Activated CD4-positive, alpha-beta memory T cell treated with anti-CD3 and anti-CD28 coated beads, Interleukin-2, amount 10 ng/mL, durations not matched to agents 7 days and 5 days (primary cell): Measurements from ENCODE around the gene EYA2. TPM values are rescaled to one million over a fixed set of nuclear protein-coding genes. Genes with fewer than 3 reads are reported as not detected.
"Not testable (repeated sequence)": the region's sequence is repeated elsewhere in the genome, so short reads cannot be mapped to it uniquely, and the experiment has no call there.

Source experiments
- CTCF ChIA-PET: fragments of 350-600 bp; sonication (Branson Sonifier 250); formaldehyde crosslinking; loops from one replicate; lab custom pipeline; 2021; ENCODE audit warnings: antibody characterized with exemption, inconsistent platforms; lab: Charles Lee
- POLR2A ChIA-PET: fragments of 350-600 bp; sonication (Branson Sonifier 250); formaldehyde crosslinking; loops from one replicate; lab custom pipeline; 2021; ENCODE audit warnings: antibody characterized with exemption; lab: Charles Lee
- DNase-seq: peaks from one replicate; pipeline ENCODE4 v3.0.0-alpha.2; 2020
- H3K27ac Mint-ChIP-seq: one replicate; pipeline ENCODE4 v1.8.0; 2021; ENCODE audit warnings: mild to moderate bottlenecking, mixed read lengths
- H3K27me3 Mint-ChIP-seq: one replicate; pipeline ENCODE4 v1.8.0; 2021; ENCODE audit warnings: mixed read lengths
- H3K36me3 Mint-ChIP-seq: one replicate; pipeline ENCODE4 v1.8.0; 2021; ENCODE audit warnings: low read depth, mixed read lengths
- H3K4me1 Mint-ChIP-seq: one replicate; pipeline ENCODE4 v1.8.0; 2021; ENCODE audit warnings: mixed read lengths
- H3K4me3 Mint-ChIP-seq: one replicate; pipeline ENCODE4 v1.8.0; 2021; ENCODE audit warnings: mild to moderate bottlenecking, mixed read lengths
- H3K9me3 Mint-ChIP-seq: one replicate; pipeline ENCODE4 v1.8.0; 2021; ENCODE audit warnings: mixed read lengths
- total RNA-seq, 2 experiments: library from RNA; stranded (reverse); gene quantifications; one replicate each; pipeline ENCODE4 v1.2.3, GENCODE V29; 2021

The EYA2 gene
- total RNA-seq, 2 experiments from 2014 or later = 0.15 to 0.28 TPM

- CTCF ChIA-PET = no interaction called here
- Mint-ChIP-seq H3K4me3 (no peak overlapping the region), H3K9me3 (no peaks in the 10 kb centered on the region), H3K4me1 (no peaks in the 10 kb centered on the region), H3K36me3 (no peaks in the 10 kb centered on the region), H3K27me3 (peaks cover 30% of the 10 kb centered on the region), H3K27ac (no peak overlapping the region)
- POLR2A ChIA-PET = no interaction called here
- DNase-seq = no peak
Observed at GRCh38 chr20:46928580-46929132, 34.0 kb downstream of the EYA2 start.

GRCh38 chr20:46929902-46930301 lies 35.3 kb downstream of the EYA2 start:
- Mint-ChIP-seq H3K4me1 (no peaks in the 10 kb centered on the region), H3K27me3 (peaks cover 37% of the 10 kb centered on the region), H3K4me3 (no peak overlapping the region), H3K9me3 (no peaks in the 10 kb centered on the region), H3K27ac (no peak overlapping the region), H3K36me3 (no peaks in the 10 kb centered on the region)
- no peak for DNase-seq
- POLR2A ChIA-PET = interaction anchor here (0.9 kb wide), 1 partner anchor 27 kb away, joined by 3 read pairs; no protein-coding TSS in a partner anchor
- CTCF ChIA-PET = no interaction called here

- Mint-ChIP-seq H3K27ac (no peak overlapping the region), H3K9me3 (no peaks in the 10 kb centered on the region), H3K4me1 (no peaks in the 10 kb centered on the region), H3K36me3 (no peaks in the 10 kb centered on the region), H3K27me3 (peaks cover 33% of the 10 kb centered on the region), H3K4me3 (no peak overlapping the region)
- POLR2A ChIA-PET = no interaction called here
- CTCF ChIA-PET = no interaction called here
- DNase-seq = no peak
Observed at GRCh38 chr20:46930640-46931339, 36.1 kb downstream of the EYA2 start.

GRCh38 chr20:46931699-46932098 lies 37.1 kb downstream of the EYA2 start:
- Mint-ChIP-seq H3K9me3 (no peaks in the 10 kb centered on the region), H3K27ac (no peak overlapping the region), H3K4me3 (no peak overlapping the region), H3K27me3 (peaks cover 33% of the 10 kb centered on the region), H3K4me1 (no peaks in the 10 kb centered on the region), H3K36me3 (no peaks in the 10 kb centered on the region)
- ChIA-PET POLR2A (no interaction called here), CTCF (no interaction called here)
- DNase-seq = no peak

- H3K27ac Mint-ChIP-seq, CTCF ChIA-PET, POLR2A ChIA-PET, DNase-seq, H3K4me1 Mint-ChIP-seq, H3K4me3 Mint-ChIP-seq, H3K9me3 Mint-ChIP-seq, H3K36me3 Mint-ChIP-seq: not testable (repeated sequence)
- H3K27me3 Mint-ChIP-seq = peaks cover 37% of the 10 kb centered on the region
Observed at GRCh38 chr20:46932439-46932838, 37.8 kb downstream of the EYA2 start.

GRCh38 chr20:46933150-46933549 lies 38.5 kb downstream of the EYA2 start:
- Mint-ChIP-seq H3K36me3 (no peaks in the 10 kb centered on the region), H3K9me3 (no peaks in the 10 kb centered on the region), H3K27me3 (peaks cover 37% of the 10 kb centered on the region), H3K4me1 (no peaks in the 10 kb centered on the region), H3K4me3 (no peak overlapping the region), H3K27ac (no peak overlapping the region)
- POLR2A ChIA-PET = no interaction called here
- CTCF ChIA-PET = interaction anchor here (0.8 kb wide), 1 partner anchor 84 kb away, joined by 3 read pairs; no protein-coding TSS in a partner anchor
- DNase-seq = no peak

- DNase-seq = no peak
- no peaks in the 10 kb centered on the region for H3K9me3 Mint-ChIP-seq
- peaks cover 32% of the 10 kb centered on the region for H3K27me3 Mint-ChIP-seq
- ChIA-PET POLR2A (no interaction called here), CTCF (no interaction called here)
- H3K36me3 Mint-ChIP-seq = no peaks in the 10 kb centered on the region
- H3K4me1 Mint-ChIP-seq = no peaks in the 10 kb centered on the region
- H3K4me3 Mint-ChIP-seq = no peak overlapping the region
- H3K27ac Mint-ChIP-seq = no peak overlapping the region
Observed at GRCh38 chr20:46934746-46935287, 40.2 kb downstream of the EYA2 start.

- Mint-ChIP-seq H3K36me3 (no peaks in the 10 kb centered on the region), H3K27me3 (peaks cover 28% of the 10 kb centered on the region), H3K4me3 (no peak overlapping the region), H3K4me1 (no peaks in the 10 kb centered on the region), H3K9me3 (no peaks in the 10 kb centered on the region), H3K27ac (no peak overlapping the region)
- POLR2A ChIA-PET = no interaction called here
- DNase-seq = no peak
- CTCF ChIA-PET = no interaction called here
Observed at GRCh38 chr20:46935394-46936017, 40.9 kb downstream of the EYA2 start.

GRCh38 chr20:46936415-46937156 lies 41.9 kb downstream of the EYA2 start:
- POLR2A ChIA-PET = no interaction called here
- CTCF ChIA-PET = no interaction called here
- H3K4me3 Mint-ChIP-seq = no peak overlapping the region
- no peaks in the 10 kb centered on the region for H3K4me1 Mint-ChIP-seq
- H3K36me3 Mint-ChIP-seq = no peaks in the 10 kb centered on the region
- no peak overlapping the region for H3K27ac Mint-ChIP-seq
- peaks cover 26% of the 10 kb centered on the region for H3K27me3 Mint-ChIP-seq
- no peaks in the 10 kb centered on the region for H3K9me3 Mint-ChIP-seq
- no peak for DNase-seq

GRCh38 chr20:46937157-46937523 lies 42.5 kb downstream of the EYA2 start:
- ChIA-PET CTCF (no interaction called here), POLR2A (no interaction called here)
- no peak for DNase-seq
- H3K27me3 Mint-ChIP-seq = peaks cover 26% of the 10 kb centered on the region
- H3K36me3 Mint-ChIP-seq = no peaks in the 10 kb centered on the region
- no peaks in the 10 kb centered on the region for H3K9me3 Mint-ChIP-seq
- no peaks in the 10 kb centered on the region for H3K4me1 Mint-ChIP-seq
- no peak overlapping the region for H3K27ac Mint-ChIP-seq
- no peak overlapping the region for H3K4me3 Mint-ChIP-seq

- peaks cover 22% of the 10 kb centered on the region for H3K27me3 Mint-ChIP-seq
- CTCF ChIA-PET = interaction anchor here (0.9 kb wide), 1 partner anchor 57 kb away, joined by 3 read pairs; no protein-coding TSS in a partner anchor
- no peak overlapping the region for H3K27ac Mint-ChIP-seq
- POLR2A ChIA-PET = no interaction called here
- H3K4me1 Mint-ChIP-seq = no peaks in the 10 kb centered on the region
- no peaks in the 10 kb centered on the region for H3K9me3 Mint-ChIP-seq
- H3K4me3 Mint-ChIP-seq = no peak overlapping the region
- no peak for DNase-seq
- H3K36me3 Mint-ChIP-seq = no peaks in the 10 kb centered on the region
Observed at GRCh38 chr20:46937533-46938226, 43.0 kb downstream of the EYA2 start.

GRCh38 chr20:46938434-46938833 lies 43.8 kb downstream of the EYA2 start:
- POLR2A ChIA-PET = no interaction called here
- Mint-ChIP-seq H3K9me3 (no peaks in the 10 kb centered on the region), H3K36me3 (no peaks in the 10 kb centered on the region), H3K4me1 (no peaks in the 10 kb centered on the region), H3K27me3 (peaks cover 22% of the 10 kb centered on the region), H3K4me3 (no peak overlapping the region), H3K27ac (no peak overlapping the region)
- DNase-seq = no peak
- CTCF ChIA-PET = interaction anchor here (0.9 kb wide), 1 partner anchor 56 kb away, joined by 3 read pairs; no protein-coding TSS in a partner anchor
